GM12872 (cell line): ENCODE data around the gene SLC35B4.

ENCODE experiments used
- CTCF ChIP-seq: IDR thresholded peaks from 3 replicates; pipeline ENCODE4 v1.5.1; 2011; ENCODE audit warnings: low read depth, mild to moderate bottlenecking, low read length, moderate library complexity; ENCODE audit not compliant: insufficient read depth

SLC35B4 gene

GRCh38 chr7:134315679-134316538, 821 bp downstream of the SLC35B4 start:
- TF ChIP-seq CTCF, result no peak

- TF ChIP-seq CTCF, result no peak
These were observed 3.2 kb downstream of the SLC35B4 start for GRCh38 chr7:134313543-134313942.

- no peak for TF ChIP-seq CTCF
These were observed 4.0 kb downstream of the SLC35B4 start for GRCh38 chr7:134312717-134313116.

- TF ChIP-seq CTCF, result no peak
These were observed 4.9 kb downstream of the SLC35B4 start for GRCh38 chr7:134311807-134312206.

- no peak for TF ChIP-seq CTCF
These were observed 8.2 kb downstream of the SLC35B4 start for GRCh38 chr7:134308548-134308947.

GRCh38 chr7:134307320-134307719, 9.4 kb downstream of the SLC35B4 start:
- TF ChIP-seq CTCF, result no peak

GRCh38 chr7:134302120-134302519, 14.6 kb downstream of the SLC35B4 start:
- no peak for TF ChIP-seq CTCF
